Stimulated activated naive CD8-positive, alpha-beta T cell treated with anti-CD3 and anti-CD28 coated beads, Interleukin-15, amount 100 ng/mL, for 72 hours (primary cell): ENCODE data around the gene ITSN1.
A peak's percentile ranks its signal among the peaks of the same experiment; 100 is the strongest.

Experiments used
- ATAC-seq: fragments of 150-1000 bp; cut with Tn5 transposase; 2 replicates; pipeline ENCODE4 v1.10.0; 2021; ENCODE audit warnings: mild to moderate bottlenecking, moderate library complexity
- DNase-seq, 2 donors: peaks; one replicate each; pipeline ENCODE4 v3.0.0; 2021 to 2022
- H3K27ac Mint-ChIP-seq, 2 donors: one replicate each; pipeline ENCODE4 v1.8.0; 2022; ENCODE audit warnings: mild to moderate bottlenecking in 2 of 2, mixed read lengths in 2 of 2, moderate library complexity in 2 of 2
- H3K27me3 Mint-ChIP-seq: one replicate; pipeline ENCODE4 v1.8.0; 2022; ENCODE audit warnings: mixed read lengths
- H3K4me1 Mint-ChIP-seq: one replicate; pipeline ENCODE4 v1.8.0; 2022; ENCODE audit warnings: mild to moderate bottlenecking, mixed read lengths
- H3K4me3 Mint-ChIP-seq, 2 donors: one replicate each; pipeline ENCODE4 v1.8.0; 2022; ENCODE audit warnings: mild to moderate bottlenecking in 2 of 2, mixed read lengths in 2 of 2, moderate library complexity in 1 of 2
- H3K9me3 Mint-ChIP-seq, 2 donors: one replicate each; pipeline ENCODE4 v1.8.0; 2022; ENCODE audit warnings: mixed read lengths in 2 of 2

The ITSN1 gene

GRCh38 chr21:33815143-33815707 is 172.9 kb downstream of the ITSN1 start:
- Mint-ChIP-seq H3K27ac (no peak overlapping the region), H3K4me1 (no peaks in the 10 kb centered on the region), H3K4me3 (no peak overlapping the region), H3K9me3 (no peaks in the 10 kb centered on the region), H3K27me3 (no peaks in the 10 kb centered on the region)
- DNase-seq = no peak
- no peak for ATAC-seq

DNA sequence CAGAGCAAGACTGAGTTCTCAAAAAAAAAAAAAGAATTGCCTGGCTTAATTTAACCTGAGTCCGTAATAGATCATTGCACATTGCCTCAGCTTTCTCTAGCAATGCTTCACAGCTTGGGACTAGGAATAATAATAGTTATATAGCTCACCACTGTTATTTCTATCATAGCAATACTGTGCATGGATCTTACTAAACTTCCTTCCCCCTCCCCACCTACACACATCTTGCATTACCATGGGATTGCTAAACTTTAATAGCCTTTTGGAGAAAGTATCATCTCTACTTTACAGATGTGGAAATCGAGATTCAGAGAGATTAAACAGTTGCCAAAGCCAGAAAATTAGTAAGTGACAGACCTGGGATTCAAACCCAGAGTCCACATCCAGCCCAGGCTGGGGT is 173.9 kb downstream of the ITSN1 start:
- Mint-ChIP-seq H3K4me3 (no peak overlapping the region), H3K27me3 (no peaks in the 10 kb centered on the region), H3K4me1 (no peaks in the 10 kb centered on the region), H3K27ac (peak overlapping the region in 1 of 2 donors; percentile 50), H3K9me3 (no peaks in the 10 kb centered on the region)
- no peak for DNase-seq
- no peak for ATAC-seq

DNA sequence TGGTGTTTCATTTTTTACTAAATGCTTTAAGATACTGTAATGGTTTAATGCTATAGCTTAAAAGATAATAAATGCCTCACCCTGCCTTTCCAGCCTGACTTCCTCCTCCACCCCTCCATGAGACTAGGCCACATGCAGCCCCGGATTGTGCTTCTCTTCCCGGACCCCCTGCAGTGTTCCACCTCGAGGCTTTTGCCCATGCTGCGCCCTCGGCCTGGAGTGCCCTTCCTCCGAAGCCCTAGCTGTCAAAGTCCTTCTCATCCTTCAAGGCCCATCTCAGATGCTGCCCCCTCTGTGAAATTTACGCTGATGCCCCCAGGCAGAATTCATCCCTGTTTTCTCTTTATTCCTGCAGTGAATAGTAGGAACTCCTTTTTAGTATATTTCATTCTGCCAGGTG is 174.8 kb downstream of the ITSN1 start:
- Mint-ChIP-seq H3K4me3 (no peak overlapping the region), H3K9me3 (no peaks in the 10 kb centered on the region), H3K27me3 (no peaks in the 10 kb centered on the region), H3K27ac (no peak overlapping the region), H3K4me1 (no peaks in the 10 kb centered on the region)
- no peak for ATAC-seq
- DNase-seq = no peak

DNA sequence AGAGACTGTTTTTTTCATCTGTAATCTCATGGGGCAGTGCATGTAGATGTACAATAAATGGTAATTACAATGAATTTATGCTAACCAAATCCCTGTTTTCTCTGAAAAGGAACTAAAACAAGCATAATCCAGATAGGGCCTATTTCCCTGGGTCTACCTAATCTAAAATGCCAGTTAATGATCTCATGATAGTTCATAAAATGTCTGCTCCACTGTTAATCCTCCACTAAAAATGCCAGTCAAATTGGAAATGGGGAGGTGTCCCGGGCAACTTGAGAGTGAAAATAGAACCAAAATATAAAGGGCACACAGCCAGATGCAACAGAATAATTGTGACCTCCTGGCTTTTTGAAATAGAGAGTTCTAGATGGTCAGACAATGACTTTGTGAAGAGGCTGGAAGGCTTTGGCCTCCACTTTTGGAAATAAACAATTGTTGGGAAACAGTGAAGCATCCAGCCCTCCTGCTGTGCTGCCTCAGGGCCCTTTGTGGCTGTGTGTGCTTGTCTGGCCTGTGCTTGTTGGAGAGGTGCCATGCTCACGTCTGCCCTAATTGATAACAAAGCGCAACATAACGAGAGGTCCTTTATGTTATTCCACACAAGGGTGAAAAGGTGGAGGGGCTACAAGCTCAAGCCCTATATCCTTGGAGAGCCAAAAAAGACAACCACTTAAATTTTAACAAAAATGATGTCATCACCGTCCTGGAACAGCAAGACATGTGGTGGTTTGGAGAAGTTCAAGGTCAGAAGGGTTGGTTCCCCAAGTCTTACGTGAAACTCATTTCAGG is 175.6 kb downstream of the ITSN1 start:
- H3K9me3 Mint-ChIP-seq = no peaks in the 10 kb centered on the region
- DNase-seq (no peak), ATAC-seq (no peak)
- no peak overlapping the region for H3K4me3 Mint-ChIP-seq
- H3K4me1 Mint-ChIP-seq = no peaks in the 10 kb centered on the region
- no peak overlapping the region for H3K27ac Mint-ChIP-seq
- H3K27me3 Mint-ChIP-seq = no peaks in the 10 kb centered on the region

DNA sequence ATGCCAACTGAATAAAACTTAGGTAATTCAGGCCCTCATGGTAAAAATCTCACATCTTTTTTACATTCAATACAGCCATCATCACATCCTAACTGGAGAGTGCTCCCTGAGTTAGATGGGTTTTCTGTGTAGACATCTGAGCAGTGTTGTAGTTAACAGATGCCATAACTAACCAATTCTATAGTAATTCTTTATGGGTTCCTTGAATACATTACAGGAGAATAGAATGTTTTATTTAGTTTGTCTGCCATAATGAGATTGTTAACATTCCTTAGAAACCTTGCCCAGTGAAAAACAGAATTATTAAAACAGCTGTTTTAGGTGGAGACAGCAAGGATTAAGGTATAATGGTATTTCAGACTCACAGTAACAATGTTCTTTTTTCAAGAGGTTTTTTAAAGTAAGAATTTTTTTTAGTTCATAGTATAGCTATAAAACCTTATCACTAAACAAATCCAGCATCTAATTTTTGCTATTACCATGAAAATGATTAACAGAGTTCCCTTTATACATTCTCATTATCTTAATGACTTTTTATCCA is 178.0 kb downstream of the ITSN1 start:
- no peaks in the 10 kb centered on the region for H3K4me1 Mint-ChIP-seq
- no peaks in the 10 kb centered on the region for H3K27me3 Mint-ChIP-seq
- H3K4me3 Mint-ChIP-seq = no peak overlapping the region
- DNase-seq (no peak), ATAC-seq (no peak)
- H3K9me3 Mint-ChIP-seq = no peaks in the 10 kb centered on the region
- no peak overlapping the region for H3K27ac Mint-ChIP-seq

DNA sequence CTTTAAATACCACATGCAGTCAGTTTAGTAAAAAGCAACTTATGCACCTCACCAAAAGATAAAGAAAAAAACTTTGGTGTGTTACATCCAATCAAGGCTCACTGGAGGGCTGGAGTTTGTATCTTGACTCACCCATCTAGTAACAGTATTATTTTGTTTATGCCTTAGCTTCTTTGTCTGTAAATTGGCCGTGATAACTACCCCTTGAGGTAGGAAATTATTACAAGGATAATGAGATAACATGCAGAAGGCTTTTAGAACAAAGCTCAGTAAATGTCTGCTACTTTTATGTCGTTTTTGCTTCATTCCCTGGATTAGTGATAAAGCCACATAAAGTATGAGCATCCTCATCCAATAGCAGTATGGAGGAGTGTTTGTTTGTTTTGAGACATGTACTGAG is 178.5 kb downstream of the ITSN1 start:
- no peaks in the 10 kb centered on the region for H3K9me3 Mint-ChIP-seq
- no peaks in the 10 kb centered on the region for H3K27me3 Mint-ChIP-seq
- H3K4me1 Mint-ChIP-seq = no peaks in the 10 kb centered on the region
- no peak overlapping the region for H3K27ac Mint-ChIP-seq
- ATAC-seq (no peak), DNase-seq (no peak)
- no peak overlapping the region for H3K4me3 Mint-ChIP-seq

GRCh38 chr21:33821503-33822322 is 179.4 kb downstream of the ITSN1 start:
- Mint-ChIP-seq H3K9me3 (no peaks in the 10 kb centered on the region), H3K27ac (no peak overlapping the region), H3K4me3 (no peak overlapping the region), H3K4me1 (no peaks in the 10 kb centered on the region), H3K27me3 (no peaks in the 10 kb centered on the region)
- ATAC-seq = no peak
- no peak for DNase-seq

GRCh38 chr21:33824156-33824941 is 182.0 kb downstream of the ITSN1 start:
- no peak overlapping the region for H3K27ac Mint-ChIP-seq
- H3K9me3 Mint-ChIP-seq = peaks cover 0 to 6% of the 10 kb centered on the region in 2 donors
- no peaks in the 10 kb centered on the region for H3K27me3 Mint-ChIP-seq
- no peak for DNase-seq
- H3K4me3 Mint-ChIP-seq = no peak overlapping the region
- no peaks in the 10 kb centered on the region for H3K4me1 Mint-ChIP-seq
- ATAC-seq = no peak

DNA sequence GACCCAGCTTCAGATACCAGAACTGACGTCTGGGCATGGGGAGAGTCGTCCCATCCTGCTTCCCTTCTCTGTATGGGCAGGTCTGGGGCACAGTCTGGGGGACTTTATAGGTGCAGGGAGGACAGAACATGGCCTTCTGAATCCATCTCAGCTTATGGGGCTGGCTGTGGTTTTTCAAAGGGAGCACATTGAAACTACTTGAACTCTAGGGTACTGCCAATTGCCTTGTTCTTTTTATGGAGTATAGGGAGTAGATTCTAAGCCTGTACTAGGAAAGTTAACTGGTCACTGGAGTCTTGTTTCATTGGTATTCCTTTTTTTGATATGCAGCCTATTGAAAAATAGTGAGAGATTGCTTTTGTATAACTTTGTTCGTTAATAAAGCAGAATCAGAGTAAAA is 183.1 kb downstream of the ITSN1 start:
- Mint-ChIP-seq H3K27me3 (no peaks in the 10 kb centered on the region), H3K9me3 (peaks cover 0 to 7% of the 10 kb centered on the region in 2 donors), H3K4me1 (no peaks in the 10 kb centered on the region), H3K27ac (no peak overlapping the region), H3K4me3 (no peak overlapping the region)
- DNase-seq (no peak), ATAC-seq (no peak)

DNA sequence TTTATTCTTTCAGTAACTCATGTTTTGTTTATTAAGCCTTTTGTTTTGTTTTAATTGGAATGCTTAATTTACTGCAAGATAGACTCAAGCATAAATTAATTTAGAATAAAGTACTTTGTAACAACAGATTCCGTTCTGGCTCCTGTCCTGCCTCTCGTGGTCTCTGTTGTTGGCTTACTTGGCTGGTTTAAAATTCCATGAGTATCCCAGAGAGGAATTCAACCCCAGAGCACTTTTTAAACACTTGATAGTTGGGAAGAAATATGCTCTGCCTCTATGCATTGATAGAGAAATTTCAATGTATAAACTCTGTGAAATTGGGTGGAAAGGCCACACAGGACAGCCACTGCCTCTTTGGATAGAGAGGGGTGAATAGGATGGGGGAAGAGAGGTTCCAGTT is 183.6 kb downstream of the ITSN1 start:
- ATAC-seq = no peak
- Mint-ChIP-seq H3K27ac (no peak overlapping the region), H3K4me3 (no peak overlapping the region), H3K4me1 (no peaks in the 10 kb centered on the region), H3K9me3 (peaks cover 0 to 7% of the 10 kb centered on the region in 2 donors), H3K27me3 (no peaks in the 10 kb centered on the region)
- no peak for DNase-seq

GRCh38 chr21:33828083-33828482 is 185.8 kb downstream of the ITSN1 start:
- no peak overlapping the region for H3K4me3 Mint-ChIP-seq
- no peaks in the 10 kb centered on the region for H3K4me1 Mint-ChIP-seq
- no peak overlapping the region for H3K27ac Mint-ChIP-seq
- DNase-seq (no peak), ATAC-seq (no peak)
- peaks cover 0 to 7% of the 10 kb centered on the region in 2 donors for H3K9me3 Mint-ChIP-seq
- H3K27me3 Mint-ChIP-seq = no peaks in the 10 kb centered on the region

GRCh38 chr21:33828577-33828976 is 186.3 kb downstream of the ITSN1 start:
- ATAC-seq = no peak
- DNase-seq = no peak
- Mint-ChIP-seq H3K4me1 (no peaks in the 10 kb centered on the region), H3K27ac (no peak overlapping the region), H3K9me3 (peaks cover 0 to 7% of the 10 kb centered on the region in 2 donors), H3K27me3 (no peaks in the 10 kb centered on the region), H3K4me3 (no peak overlapping the region)

- ATAC-seq (no peak), DNase-seq (no peak)
- H3K9me3 Mint-ChIP-seq = peaks cover 0 to 7% of the 10 kb centered on the region in 2 donors
These were observed 187.5 kb downstream of the ITSN1 start for GRCh38 chr21:33829844-33830243.

DNA sequence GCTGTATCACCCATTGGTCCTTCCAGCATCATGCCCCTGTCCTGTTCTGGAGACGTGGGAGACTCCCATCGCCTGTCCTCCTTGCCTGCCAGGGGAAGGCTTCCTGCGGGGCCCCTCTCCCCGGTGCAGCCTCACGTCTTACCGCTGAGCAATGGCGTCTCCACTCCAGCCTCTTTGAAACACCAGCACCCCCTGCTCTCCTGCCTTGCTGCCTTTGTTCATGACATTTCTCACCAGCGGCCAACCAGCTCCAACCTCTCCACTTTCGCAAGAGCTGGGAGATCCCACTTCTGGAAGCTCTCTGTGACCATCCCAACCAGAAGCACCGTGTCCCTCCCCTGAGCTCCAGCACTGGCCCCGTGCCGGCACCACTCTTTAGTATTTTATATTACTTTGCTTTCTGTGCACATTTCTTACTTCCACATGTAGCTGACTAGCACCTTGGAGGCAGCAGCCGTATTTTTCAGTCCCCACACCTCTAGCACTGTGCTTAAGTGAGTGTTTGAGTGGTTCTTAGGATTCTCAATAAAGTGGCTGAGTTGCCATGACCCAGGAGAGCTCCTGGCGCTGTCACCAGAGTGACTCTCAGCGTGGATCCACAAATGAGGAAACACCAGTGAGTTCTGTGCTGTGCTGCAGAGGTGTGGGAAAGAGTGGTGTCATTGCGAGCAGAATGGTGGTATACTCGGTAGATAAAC is 189.8 kb downstream of the ITSN1 start:
- ATAC-seq (no peak), DNase-seq (no peak)
- no peaks in the 10 kb centered on the region for H3K27me3 Mint-ChIP-seq
- H3K4me3 Mint-ChIP-seq = no peak overlapping the region
- peak overlapping the region in 1 of 2 donors; percentile 29 for H3K27ac Mint-ChIP-seq
- H3K4me1 Mint-ChIP-seq = no peaks in the 10 kb centered on the region
- H3K9me3 Mint-ChIP-seq = peaks cover 0 to 7% of the 10 kb centered on the region in 2 donors

More at GRCh38 chr21:33829844-33830243, 187.5 kb downstream of the ITSN1 start:
- Mint-ChIP-seq H3K4me1 (no peaks in the 10 kb centered on the region), H3K27ac (no peak overlapping the region), H3K27me3 (no peaks in the 10 kb centered on the region), H3K4me3 (no peak overlapping the region)
